ENCODE results near the gene CCL3.
"Not testable (repeated sequence)": the region's sequence is repeated elsewhere in the genome, so short reads cannot be mapped to it uniquely, and the experiment has no call there.

The CCL3 gene

GRCh38 chr17:36124879-36125824, 35.2 kb upstream of the CCL3 start:
- H3K4me3 ChIP-seq (ENCODE audit: low read depth, low read length), result no peak overlapping the region
- TF ChIP-seq CTCF (IDR thresholded peaks at IDR 0.05; ENCODE audit: low read depth, low read length), result no peak

- H3K4me3 ChIP-seq (ENCODE audit: low read depth, low read length), result no peak overlapping the region
- TF ChIP-seq CTCF (IDR thresholded peaks at IDR 0.05; ENCODE audit: low read depth, low read length), result no peak
Observed at GRCh38 chr17:36123431-36123830, 33.5 kb upstream of the CCL3 start.

GRCh38 chr17:36121099-36121498, 31.2 kb upstream of the CCL3 start:
- not testable (repeated sequence) for H3K4me3 ChIP-seq (ENCODE audit: low read depth, low read length)

- no peak for TF ChIP-seq CTCF (IDR thresholded peaks at IDR 0.05; ENCODE audit: low read depth, low read length)
- H3K4me3 ChIP-seq (ENCODE audit: low read depth, low read length), result no peak overlapping the region
Observed at GRCh38 chr17:36120221-36120620, 30.3 kb upstream of the CCL3 start.

- no peak for TF ChIP-seq CTCF (IDR thresholded peaks at IDR 0.05; ENCODE audit: low read depth, low read length)
- no peak overlapping the region for H3K4me3 ChIP-seq (ENCODE audit: low read depth, low read length)
Observed at GRCh38 chr17:36118477-36119353, 28.8 kb upstream of the CCL3 start.

GRCh38 chr17:36117505-36118382, 27.8 kb upstream of the CCL3 start:
- no peak for TF ChIP-seq CTCF (IDR thresholded peaks at IDR 0.05; ENCODE audit: low read depth, low read length)
- H3K4me3 ChIP-seq (ENCODE audit: low read depth, low read length), result no peak overlapping the region

GRCh38 chr17:36115649-36115977, 25.7 kb upstream of the CCL3 start:
- not testable (repeated sequence) for H3K4me3 ChIP-seq (ENCODE audit: low read depth, low read length)

GRCh38 chr17:36114971-36115648, 25.2 kb upstream of the CCL3 start:
- not testable (repeated sequence) for H3K4me3 ChIP-seq (ENCODE audit: low read depth, low read length)

GRCh38 chr17:36113131-36113530, 23.2 kb upstream of the CCL3 start:
- H3K4me3 ChIP-seq (ENCODE audit: low read depth, low read length), result not testable (repeated sequence)
